NCI-H446 (cell line): ENCODE measurements around the gene RET.

ENCODE experiments used
- DNase-seq, 2 experiments: peaks; one replicate each; lab custom pipeline; 2025; lab: John Stamatoyannopoulos, UW

Gene RET

DNA sequence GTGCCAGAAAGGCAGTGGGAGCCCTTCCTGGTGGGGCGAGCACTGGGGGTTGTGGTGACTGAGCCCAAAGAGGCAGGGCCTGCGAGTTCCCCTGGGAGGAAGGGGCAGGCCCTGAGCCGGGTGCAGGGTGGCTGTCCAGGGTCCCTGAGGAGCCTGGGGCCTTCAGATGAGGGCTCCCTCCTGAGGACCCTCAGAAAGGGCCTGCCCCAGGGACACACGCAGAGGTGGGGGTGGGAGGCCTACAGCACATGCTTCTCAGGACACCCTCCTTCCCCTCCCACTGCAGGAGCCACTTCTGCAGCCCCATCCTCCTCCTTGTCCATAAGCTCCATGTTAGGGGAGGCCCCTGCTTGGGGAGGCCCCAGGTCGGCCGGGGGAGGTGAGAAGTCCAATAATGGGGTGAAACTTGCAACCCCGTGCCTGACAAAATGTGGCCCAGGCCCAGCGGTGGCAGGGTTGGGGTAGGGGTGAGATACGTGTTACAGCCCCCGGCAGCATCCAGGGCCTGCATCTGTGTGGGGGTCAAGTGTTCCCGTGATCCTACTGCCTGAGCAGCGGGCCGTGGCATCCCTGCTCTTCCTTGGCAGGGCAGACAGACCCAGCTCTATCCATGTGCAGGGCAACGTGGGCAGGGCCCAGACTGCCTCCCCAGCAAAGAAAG lies 31.8 kb upstream of the RET start:
- no peak for DNase-seq

DNA sequence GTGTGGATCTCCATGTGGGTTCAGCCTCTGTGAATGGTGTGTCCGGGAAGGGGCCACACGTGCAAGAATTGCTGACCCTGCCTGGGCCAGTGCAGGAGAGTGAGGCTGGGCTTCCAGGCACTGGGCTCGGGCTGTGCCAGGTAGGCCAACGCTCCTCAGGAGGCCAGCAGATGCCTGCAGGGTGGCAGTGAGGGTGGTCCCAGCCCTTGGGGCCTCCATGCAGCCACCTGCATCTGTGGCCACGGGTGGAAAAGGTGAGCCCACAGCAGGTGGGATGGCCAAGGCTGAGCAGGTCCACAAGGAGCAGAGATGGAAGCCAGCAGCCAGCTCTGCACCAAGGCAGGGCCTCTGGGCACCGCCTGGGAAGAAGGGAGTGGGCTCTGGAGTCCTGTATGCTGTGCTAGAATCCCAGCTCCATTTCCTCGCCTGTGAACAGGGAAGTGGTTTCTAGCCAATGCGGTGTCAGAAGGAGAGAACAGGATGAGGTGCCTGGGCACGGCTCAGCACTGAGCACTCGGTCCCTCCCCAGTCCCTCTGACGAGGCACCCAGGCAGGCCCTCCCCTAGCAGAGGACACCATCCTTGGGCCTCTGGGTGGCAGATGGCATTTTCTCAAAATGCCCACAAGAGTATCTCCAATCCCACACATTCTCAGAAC lies 31.1 kb upstream of the RET start:
- no peak for DNase-seq

DNA sequence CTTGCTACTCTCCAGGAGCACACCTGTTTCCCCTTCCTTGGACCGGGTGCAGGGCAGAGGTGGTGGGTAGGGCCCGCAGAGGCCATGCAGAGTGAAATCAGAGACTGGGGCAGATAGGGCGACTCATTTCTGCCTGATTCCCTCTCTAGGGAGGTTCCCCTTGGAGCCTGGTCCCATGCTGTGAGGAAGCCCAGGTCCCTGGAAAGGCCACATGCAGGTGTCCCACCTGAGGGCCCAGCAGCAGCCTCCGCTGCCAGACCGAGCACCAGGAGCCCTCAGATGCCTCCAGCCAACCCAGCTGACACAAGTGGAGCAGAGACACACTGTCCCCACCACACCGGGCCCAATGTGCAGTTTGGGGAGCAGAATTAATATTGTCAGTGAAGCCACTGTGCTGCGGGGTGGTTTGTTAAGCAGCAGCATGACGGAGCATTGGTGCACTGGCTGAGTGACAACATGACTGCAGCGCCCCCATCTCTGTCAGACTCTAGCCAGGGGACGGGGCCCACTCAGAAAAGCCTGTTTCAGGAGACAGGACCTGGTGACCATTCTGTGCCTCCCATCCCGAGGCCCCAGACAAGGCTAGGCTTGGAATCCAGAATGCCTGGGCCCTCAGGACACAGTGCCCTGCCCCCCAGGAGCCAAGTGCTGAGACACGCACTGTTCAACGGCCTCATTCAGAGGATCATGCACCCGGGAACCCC lies 30.4 kb upstream of the RET start:
- DNase-seq = no peak

- DNase-seq = no peak
Measured at GRCh38 chr10:43047288-43047970, 29.4 kb upstream of the RET start.

- no peak for DNase-seq
Measured at GRCh38 chr10:43048301-43049051, 28.4 kb upstream of the RET start.

GRCh38 chr10:43049081-43049551 lies 27.8 kb upstream of the RET start:
- DNase-seq = no peak

GRCh38 chr10:43050011-43050410 lies 26.9 kb upstream of the RET start:
- no peak for DNase-seq

DNA sequence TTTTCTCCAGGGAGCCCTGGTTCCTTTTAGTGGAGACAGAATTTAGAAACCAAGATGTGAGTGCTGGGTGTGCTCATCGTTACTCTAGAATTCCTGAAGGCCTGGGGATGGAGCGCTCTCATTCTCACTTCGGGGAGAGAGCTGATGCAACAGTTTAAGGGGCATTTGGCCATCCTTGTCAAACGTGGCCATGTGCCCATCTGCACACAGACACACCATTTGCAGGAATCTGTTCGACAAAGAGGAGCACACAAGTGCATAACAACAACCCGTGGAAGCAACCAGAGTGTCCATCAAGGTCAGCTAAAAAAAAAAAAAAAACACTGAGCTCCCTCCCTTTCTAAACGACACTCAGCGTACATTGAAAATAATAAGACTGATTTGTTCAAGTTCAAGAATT lies 23.0 kb upstream of the RET start:
- no peak for DNase-seq

DNA sequence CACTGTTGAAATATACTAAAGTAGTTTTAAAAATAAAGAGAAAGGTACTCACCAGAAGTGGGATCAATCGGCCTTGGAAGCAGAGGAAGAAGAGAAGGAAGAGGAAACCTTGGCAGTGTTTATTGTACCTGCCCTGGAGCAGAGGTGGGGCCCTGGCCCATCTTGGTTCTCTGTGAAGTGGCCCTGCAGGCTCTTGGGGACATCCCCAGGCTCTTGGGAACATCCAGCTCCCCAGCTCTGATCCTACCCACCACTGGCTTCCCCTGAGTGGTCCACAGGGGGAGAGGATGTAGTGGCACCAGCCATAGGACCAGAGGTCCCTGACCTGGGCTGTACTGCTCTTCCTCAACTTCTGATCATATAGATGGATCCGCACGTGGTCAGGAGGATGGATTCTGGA lies 22.3 kb upstream of the RET start:
- no peak for DNase-seq

- DNase-seq = no peak
Measured at GRCh38 chr10:43055217-43055616, 21.7 kb upstream of the RET start.

DNA sequence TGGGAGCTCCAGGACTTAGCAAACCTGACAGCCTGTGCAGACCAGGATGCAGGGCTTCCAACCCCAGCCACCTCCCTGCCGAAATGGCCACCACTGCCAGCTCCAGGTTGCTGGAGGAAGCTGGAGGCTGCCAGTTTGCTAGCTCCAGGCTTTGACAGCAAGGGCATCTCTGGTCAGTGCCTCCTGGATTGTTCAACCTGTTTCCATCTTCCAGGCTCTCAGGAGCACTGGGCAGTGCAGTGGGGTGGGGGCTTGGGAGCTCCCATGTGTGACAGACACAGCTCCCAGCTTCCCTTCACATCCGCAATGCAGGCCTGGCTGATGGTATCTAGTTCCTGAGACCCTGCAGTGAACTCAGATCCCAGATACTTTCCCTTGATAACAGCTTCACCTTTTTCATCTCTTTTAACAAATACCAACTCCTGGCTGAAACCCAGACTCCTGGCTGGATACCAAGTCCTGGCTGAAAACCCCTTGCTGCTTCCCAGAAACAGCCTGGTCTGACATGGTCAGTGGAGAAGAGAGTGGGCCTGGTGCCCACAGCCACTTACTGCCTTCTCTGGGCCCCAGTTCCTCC lies 20.8 kb upstream of the RET start:
- no peak for DNase-seq

DNA sequence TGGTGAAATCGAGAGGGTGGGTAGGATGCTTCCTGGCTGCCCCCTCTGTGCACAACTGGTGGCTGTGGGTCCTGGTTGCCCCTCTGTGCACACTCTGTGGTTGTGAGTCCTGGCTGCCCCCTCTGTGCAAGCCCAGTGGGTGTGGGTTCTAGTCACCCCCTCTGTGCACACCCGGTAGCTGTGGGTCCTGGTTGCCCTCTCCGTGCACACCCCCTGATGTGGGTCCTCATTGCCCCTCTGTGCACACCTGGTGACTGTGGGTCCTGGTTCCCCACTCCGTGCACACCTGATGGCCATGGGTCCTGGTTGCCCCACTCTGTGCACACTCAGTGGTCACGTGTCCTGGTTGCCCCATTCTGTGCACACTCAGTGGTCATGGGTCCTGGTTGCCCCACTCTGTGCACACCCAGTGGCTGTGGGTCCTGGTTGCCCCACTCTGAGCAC lies 20.3 kb upstream of the RET start:
- no peak for DNase-seq

DNA sequence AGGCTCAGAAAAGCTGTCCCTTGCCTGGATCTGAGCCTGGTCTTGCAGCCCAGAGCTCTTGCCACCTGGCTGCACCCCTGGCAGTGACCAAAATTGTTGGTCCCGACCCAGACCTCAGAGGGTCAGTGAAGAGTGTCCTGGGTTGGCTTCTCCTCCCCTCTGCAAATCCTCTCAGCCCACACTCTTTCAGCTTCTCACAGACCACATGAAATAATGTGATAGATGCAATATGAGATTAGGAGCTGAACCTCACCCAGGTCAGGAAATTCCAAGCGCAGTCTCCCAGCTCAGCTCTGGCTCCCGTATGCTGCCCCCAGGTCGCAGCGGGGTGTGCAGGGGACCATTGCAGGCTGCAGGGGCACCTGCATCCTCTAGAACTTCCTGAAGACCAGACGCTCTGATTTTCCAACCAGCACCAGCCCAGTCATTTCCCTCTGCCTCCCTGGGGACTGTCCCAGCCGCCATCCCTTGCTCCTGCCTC lies 19.6 kb upstream of the RET start:
- no peak for DNase-seq

GRCh38 chr10:43057831-43058340 lies 19.0 kb upstream of the RET start:
- no peak for DNase-seq

DNA sequence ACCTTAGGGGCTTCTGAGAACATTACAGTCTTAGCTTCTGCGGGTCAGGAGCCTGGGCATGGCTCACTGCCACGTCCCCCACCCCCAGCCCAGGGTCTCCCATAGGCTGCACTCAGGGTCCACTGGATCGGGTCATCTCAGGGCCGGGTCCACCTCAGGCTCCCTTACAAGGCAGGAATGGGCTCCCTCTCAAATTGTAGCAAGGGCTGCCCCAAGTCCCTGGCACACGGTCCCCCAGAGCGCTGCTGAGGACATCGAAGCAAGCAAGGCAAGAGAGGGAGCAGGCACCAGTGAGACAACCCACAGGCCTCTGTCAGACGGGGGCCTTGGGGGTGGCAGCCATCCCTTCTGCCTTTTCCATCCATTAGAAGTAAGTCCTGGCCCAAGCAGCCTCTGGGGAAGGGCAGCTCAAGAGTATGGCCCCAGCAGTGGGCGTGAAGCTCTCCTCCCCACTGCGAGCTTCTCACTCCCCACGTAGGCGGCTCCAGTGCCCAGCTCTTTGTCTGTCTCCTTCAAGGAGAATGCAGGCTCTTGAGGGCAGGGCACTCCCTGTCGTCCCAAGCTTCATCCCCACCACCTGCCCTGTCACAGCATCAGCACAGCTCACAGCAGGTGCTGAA lies 18.0 kb upstream of the RET start:
- no peak for DNase-seq

DNA sequence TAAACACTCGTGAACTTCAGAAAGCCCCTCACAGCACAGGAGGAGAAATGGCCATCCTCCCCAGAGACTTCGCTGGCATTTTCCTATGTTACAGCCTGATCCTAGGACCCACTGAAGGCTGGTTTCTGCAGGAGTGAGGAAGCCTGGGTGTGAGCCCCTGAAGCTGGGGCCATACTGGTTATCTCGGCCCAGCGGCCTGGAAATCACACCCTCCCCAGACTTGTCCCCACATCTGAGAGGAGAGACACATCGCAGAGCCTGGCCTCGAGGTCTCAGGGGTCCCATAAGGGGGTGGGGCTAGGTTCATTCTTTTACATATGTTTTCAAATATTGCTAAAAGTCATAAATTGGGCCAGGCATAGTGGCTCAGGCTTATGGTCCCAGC lies 17.5 kb upstream of the RET start:
- no peak for DNase-seq

- DNase-seq = no peak
Measured at GRCh38 chr10:43059828-43060227, 17.0 kb upstream of the RET start.

GRCh38 chr10:43060291-43060690 lies 16.6 kb upstream of the RET start:
- DNase-seq = no peak

DNA sequence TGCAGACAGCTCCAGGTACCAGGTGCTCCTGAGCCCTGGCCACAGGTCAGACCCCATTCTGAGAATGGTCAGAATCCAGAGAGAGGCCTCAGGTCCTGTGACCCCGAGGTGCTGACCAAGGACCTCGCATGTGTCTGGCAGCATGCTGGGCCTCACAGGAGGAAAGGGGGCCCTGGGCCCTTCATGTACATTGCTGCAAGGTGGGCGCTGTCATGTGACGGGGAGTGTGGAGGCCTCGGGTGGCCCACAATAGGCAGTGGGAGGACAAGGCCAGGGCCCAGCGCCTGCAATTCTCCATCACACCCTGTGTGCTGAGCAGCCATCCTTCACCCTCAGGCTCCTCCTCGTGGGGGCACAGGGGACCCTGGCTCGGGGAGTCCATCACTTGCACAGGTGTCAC lies 15.5 kb upstream of the RET start:
- no peak for DNase-seq

- DNase-seq = no peak
Measured at GRCh38 chr10:43061760-43062159, 15.1 kb upstream of the RET start.
